ENCODE data around the gene EXOC4.

- TF ChIP-seq, protein P1, sequence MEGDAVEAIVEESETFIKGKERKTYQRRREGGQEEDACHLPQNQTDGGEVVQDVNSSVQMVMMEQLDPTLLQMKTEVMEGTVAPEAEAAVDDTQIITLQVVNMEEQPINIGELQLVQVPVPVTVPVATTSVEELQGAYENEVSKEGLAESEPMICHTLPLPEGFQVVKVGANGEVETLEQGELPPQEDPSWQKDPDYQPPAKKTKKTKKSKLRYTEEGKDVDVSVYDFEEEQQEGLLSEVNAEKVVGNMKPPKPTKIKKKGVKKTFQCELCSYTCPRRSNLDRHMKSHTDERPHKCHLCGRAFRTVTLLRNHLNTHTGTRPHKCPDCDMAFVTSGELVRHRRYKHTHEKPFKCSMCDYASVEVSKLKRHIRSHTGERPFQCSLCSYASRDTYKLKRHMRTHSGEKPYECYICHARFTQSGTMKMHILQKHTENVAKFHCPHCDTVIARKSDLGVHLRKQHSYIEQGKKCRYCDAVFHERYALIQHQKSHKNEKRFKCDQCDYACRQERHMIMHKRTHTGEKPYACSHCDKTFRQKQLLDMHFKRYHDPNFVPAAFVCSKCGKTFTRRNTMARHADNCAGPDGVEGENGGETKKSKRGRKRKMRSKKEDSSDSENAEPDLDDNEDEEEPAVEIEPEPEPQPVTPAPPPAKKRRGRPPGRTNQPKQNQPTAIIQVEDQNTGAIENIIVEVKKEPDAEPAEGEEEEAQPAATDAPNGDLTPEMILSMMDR (IDR thresholded peaks at IDR 0.05; ENCODE audit: low read depth, low read length, poor library complexity, severe bottlenecking) = no peak
- TF ChIP-seq EZH2phosphoT487 (IDR thresholded peaks at IDR 0.05; ENCODE audit: borderline replicate concordance, low read length) = no peak
These were observed 148.3 kb downstream of the EXOC4 start for GRCh38 chr7:133401225-133401624.

Data from DOHH2 (cell line).